Heart left ventricle (tissue), 16 donors: ENCODE data around the gene CD4. TPM values are rescaled to one million over a fixed set of nuclear protein-coding genes. Genes with fewer than 3 reads are reported as not detected.
"Not testable (repeated sequence)": the region's sequence is repeated elsewhere in the genome, so short reads cannot be mapped to it uniquely, and the experiment has no call there.

Experiments used
- ATAC-seq, 4 donors: fragments of 200-7000 bp; cut with Tn5 transposase; one replicate each; pipeline ENCODE4 v1.9.1; 2020 to 2022; ENCODE audit warnings: moderate library complexity in 4 of 4, mild to moderate bottlenecking in 3 of 4, moderate number of reproducible peaks in 1 of 4
- DNase-seq, 5 donors: peaks; one replicate each; pipeline ENCODE4 v3.0.0-alpha.2; 2020
- H3K27ac ChIP-seq, 12 donors: fragments of 200-600 bp; sonication (generic) in 4 of 12; one replicate each; pipeline versions ENCODE4 v1.5.0 to v1.8.0; 2016 to 2022; ENCODE audit warnings: mild to moderate bottlenecking in 2 of 12
- H3K27me3 ChIP-seq, 9 donors: fragments of 200-600 bp; sonication (generic) in 2 of 9; one replicate each; pipeline versions ENCODE4 v1.5.1 to v1.8.0; 2016 to 2022; ENCODE audit warnings: mild to moderate bottlenecking in 3 of 9
- H3K36me3 ChIP-seq, 9 donors: fragments of 200-600 bp; sonication (generic) in 2 of 9; one replicate each; pipeline versions ENCODE4 v1.5.0 to v1.8.0; 2018 to 2022; ENCODE audit warnings: mild to moderate bottlenecking in 2 of 9
- H3K4me1 ChIP-seq, 12 donors: fragments of 200-600 bp; sonication (generic) in 4 of 12; one replicate each; pipeline versions ENCODE4 v1.5.0 to v1.8.0; 2016 to 2022; ENCODE audit warnings: mild to moderate bottlenecking in 3 of 12
- H3K4me3 ChIP-seq, 12 donors: fragments of 200-600 bp; sonication (generic) in 4 of 12; one replicate each; pipeline versions ENCODE4 v1.5.0 to v1.8.0; 2017 to 2022; ENCODE audit warnings: mild to moderate bottlenecking in 9 of 12, moderate library complexity in 4 of 12
- H3K9me3 ChIP-seq, 12 donors: fragments of 200-600 bp; sonication (generic) in 4 of 12; one replicate each; pipeline versions ENCODE4 v1.5.0 to v1.8.0; 2016 to 2022; ENCODE audit warnings: mild to moderate bottlenecking in 1 of 12
- POLR2A ChIP-seq, 2 donors: fragments of 450-650 bp; IDR thresholded peaks; one replicate each; pipeline ENCODE4 v1.6.1; 2017; ENCODE audit warnings: antibody characterized with exemption in 2 of 2, mild to moderate bottlenecking in 2 of 2, moderate library complexity in 2 of 2
- WGBS, 4 donors: extraction: QIAGEN DNeasy Blood & Tissue Kit in 2 of 4; methylation state at CpG; one replicate each; pipeline versions ENCODE4 v1.1.5 to v1.1.7; 2013 to 2018; 5-methylcytosine and 5-hydroxymethylcytosine counted together
- intact Hi-C, 10 donors: fragments of 100-400 bp; cut with DNase I; formaldehyde crosslinking; loops; one replicate each; pipeline versions ENCODE4 v1.11.1 to v1.14.2; 2022
- polyA plus RNA-seq, 2 donors: library from polyadenylated mRNA; stranded (reverse); fragments of 200-250 nt; gene quantifications; one replicate each; pipeline ENCODE4 v1.2.3, GENCODE V29; 2013
- total RNA-seq, 9 donors: library from RNA; depleted of rRNA in 2 of 9; stranded (reverse); fragments of >200 nt in 2 of 9; fragmentation: NEBNext Ultra II Directional in 3 of 9; extraction: Animal tissue kit (Norgen Biotek cat#: 25700) in 3 of 9; gene quantifications; one replicate each; pipeline versions ENCODE4 v1.1.0 to v1.2.4, GENCODE V29; 2016 to 2023
- TF ChIP-seq, protein P1 (sequence below), 12 donors: fragments of 200-600 bp; sonication (generic) in 4 of 12; IDR thresholded peaks; one replicate each; pipeline versions ENCODE4 v1.5.0 to v1.8.0; 2018 to 2022; ENCODE audit warnings: antibody characterized with exemption in 12 of 12, mild to moderate bottlenecking in 5 of 12
- donor health status: ischemic (EF 13 %, LVEDD 7.1; RV severe dilation, severe dysfunction).
- donor health status: healthy with polysubstance abuse.
- donor health status: DM: no; HTN: yes; CAD: no.
- donor health status: DM: no; HTN: no; CAD: no.
- donor health status: ischemic (EF 25% LVEDD 6.9; RV normal size, moderate dysfunction).
- donor health status: ischemic (EF 25% LVEDD 5.7; RV mildly dilated, moderate dysfunction).
- donor health status: healthy.
- donor health status: DM: yes; HTN: yes; CAD: no.
- donor health status: ischemic (EF 35%, LVEDD 5.7; RV mildly dilated, moderate dysfunction).
- donor health status: nonischemic (EF 11% LVEDD 7.7; RV severe dilation, severe dysfunction).
- donor health status: DM: yes; HTN: yes; CAD: no.
- donor health status: PGD.
- donor health status: ischemic (EF 29% LVEDD 5.4; RV normal size, mild dysfunction).
- donor health status: nonischemic (EF 23%, LVEDD 6.1; RV moderate dilation, normal function).

CD4 gene
- total and polyA plus RNA-seq, 11 donors, result 1.1 to 71.9 (median 4.6) TPM

DNA sequence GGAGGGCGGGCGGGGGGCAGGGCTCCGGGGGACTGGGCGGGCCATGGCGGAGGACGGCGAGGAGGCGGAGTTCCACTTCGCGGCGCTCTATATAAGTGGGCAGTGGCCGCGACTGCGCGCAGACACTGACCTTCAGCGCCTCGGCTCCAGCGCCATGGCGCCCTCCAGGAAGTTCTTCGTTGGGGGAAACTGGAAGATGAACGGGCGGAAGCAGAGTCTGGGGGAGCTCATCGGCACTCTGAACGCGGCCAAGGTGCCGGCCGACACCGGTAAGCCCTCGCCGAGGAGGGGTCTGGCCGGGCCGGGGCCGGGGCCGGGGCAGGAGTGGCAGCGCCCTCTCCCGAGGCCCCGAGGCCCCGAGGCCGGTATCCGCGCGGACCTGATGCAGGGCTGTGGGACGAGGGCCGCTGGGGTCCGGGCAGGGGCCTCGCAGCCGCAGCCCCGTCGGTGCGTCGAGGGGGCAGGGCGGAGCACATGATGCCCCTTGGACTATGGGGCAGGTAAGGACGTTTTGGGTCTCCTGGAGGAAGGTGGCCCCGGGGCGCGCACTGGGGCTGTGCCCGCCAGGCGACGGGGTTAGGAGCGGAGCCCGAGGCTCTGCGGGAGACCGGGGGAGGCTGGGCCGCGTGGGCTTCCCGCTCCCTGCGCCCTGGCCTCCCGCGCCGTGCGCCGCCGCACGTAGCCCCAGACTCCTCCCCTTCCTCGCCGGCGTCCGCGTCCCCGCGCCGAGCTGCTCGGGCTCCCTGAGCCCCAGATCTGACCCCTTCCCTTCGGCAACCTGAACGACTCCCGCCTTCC, 78.3 kb downstream of the CD4 start, which contains the start of gene TPI1:
TPI1 (plus strand) TSS at position 119 of the 798 bp plus-strand sequence; CDS start at position 155, 36 bp downstream.
- peak; percentile 66 to 87 (median 82) for ATAC-seq
- peak; percentile 89 to 93 (median 90) for DNase-seq
- H3K27me3 ChIP-seq, result no peaks in the 10 kb centered on the region
- intact Hi-C loops, result loop anchor here in 2 of 10 donors (5.0 to 10.0 kb wide), 3 partner anchors 97 to 245 kb away; partner anchors contain the start of gene MLF2 (in 2 of the 2)
- peaks cover 15 to 47% (median 43%) of the 10 kb centered on the region in 12 donors for H3K4me1 ChIP-seq
- WGBS, 4 donors, result 0 to 2% (median 1%) methylated on average over 17 to 86 of the region's 86 CpGs
- H3K27ac ChIP-seq, result peak within 1 kb of the TSS; percentile 96 to 100 (median 99)
- peaks cover 0 to 64% (median 57%) of the 10 kb centered on the region in 9 donors for H3K36me3 ChIP-seq
- no peaks in the 10 kb centered on the region for H3K9me3 ChIP-seq
- peak within 1 kb of the TSS; percentile 77 to 100 (median 98) for H3K4me3 ChIP-seq
- TF ChIP-seq, protein P1, sequence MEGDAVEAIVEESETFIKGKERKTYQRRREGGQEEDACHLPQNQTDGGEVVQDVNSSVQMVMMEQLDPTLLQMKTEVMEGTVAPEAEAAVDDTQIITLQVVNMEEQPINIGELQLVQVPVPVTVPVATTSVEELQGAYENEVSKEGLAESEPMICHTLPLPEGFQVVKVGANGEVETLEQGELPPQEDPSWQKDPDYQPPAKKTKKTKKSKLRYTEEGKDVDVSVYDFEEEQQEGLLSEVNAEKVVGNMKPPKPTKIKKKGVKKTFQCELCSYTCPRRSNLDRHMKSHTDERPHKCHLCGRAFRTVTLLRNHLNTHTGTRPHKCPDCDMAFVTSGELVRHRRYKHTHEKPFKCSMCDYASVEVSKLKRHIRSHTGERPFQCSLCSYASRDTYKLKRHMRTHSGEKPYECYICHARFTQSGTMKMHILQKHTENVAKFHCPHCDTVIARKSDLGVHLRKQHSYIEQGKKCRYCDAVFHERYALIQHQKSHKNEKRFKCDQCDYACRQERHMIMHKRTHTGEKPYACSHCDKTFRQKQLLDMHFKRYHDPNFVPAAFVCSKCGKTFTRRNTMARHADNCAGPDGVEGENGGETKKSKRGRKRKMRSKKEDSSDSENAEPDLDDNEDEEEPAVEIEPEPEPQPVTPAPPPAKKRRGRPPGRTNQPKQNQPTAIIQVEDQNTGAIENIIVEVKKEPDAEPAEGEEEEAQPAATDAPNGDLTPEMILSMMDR (IDR thresholded peaks at IDR 0.05), result peak in 2 of 12 donors; percentile 15 to 23
- peak; percentile 80 to 99 for TF ChIP-seq POLR2A (IDR thresholded peaks at IDR 0.05)

DNA sequence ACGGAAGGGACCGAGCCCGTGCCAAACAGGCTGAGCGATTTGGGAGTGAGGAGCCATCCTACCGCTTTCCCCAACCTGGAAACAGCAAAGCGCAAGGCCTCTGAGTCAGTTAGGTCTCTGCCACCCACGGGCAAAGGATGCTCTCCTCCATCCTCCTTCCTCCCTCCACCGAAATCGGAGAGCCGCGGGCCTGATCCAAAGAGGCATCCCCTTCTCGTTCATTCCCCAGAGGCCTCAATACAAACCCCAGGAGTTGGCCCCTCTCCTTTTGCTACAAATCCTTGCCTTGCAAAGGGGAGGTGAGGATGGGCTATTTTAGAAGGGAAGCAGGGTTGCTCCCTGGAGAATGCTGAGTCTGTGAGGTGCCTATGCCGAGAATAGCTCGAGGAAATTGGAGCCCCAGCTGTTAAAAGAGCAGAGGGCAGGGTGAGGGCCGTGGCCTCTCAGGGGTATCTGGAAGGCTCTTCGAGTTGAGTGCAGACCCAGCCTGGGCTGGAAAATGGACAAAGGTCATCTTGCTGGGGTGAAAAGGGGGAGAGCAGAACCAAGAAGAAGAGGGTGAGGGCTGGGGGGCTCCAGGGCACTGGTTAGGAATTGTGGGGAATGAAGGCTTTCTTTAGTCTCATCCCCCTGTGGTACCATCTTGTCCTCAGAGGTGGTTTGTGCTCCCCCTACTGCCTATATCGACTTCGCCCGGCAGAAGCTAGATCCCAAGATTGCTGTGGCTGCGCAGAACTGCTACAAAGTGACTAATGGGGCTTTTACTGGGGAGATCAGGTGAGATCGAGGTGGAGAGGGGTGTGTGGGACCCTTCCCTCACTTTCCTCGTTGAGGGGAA, 79.1 kb downstream of the CD4 start:
- no peak for TF ChIP-seq POLR2A (IDR thresholded peaks at IDR 0.05)
- TF ChIP-seq, protein P1 (IDR thresholded peaks at IDR 0.05), result no peak
- Histone ChIP-seq H3K36me3 (peaks cover 0 to 57% (median 49%) of the 10 kb centered on the region in 9 donors), H3K27ac (peak overlapping the region; percentile 96 to 100 (median 99)), H3K4me3 (peak overlapping the region; percentile 77 to 100 (median 98)), H3K9me3 (no peaks in the 10 kb centered on the region), H3K4me1 (peaks cover 15 to 52% (median 44%) of the 10 kb centered on the region in 12 donors), H3K27me3 (no peaks in the 10 kb centered on the region)
- WGBS, 4 donors, result 7 to 10% (median 8%) methylated on average over 16 to 22 of the region's 22 CpGs
- peak in 1 of 5 donors; percentile 22 for DNase-seq
- intact Hi-C loops, result loop anchor here in 2 of 10 donors (5.0 to 10.0 kb wide), 3 partner anchors 96 to 244 kb away; partner anchors contain the start of gene MLF2 (in 2 of the 2)
- no peak for ATAC-seq

DNA sequence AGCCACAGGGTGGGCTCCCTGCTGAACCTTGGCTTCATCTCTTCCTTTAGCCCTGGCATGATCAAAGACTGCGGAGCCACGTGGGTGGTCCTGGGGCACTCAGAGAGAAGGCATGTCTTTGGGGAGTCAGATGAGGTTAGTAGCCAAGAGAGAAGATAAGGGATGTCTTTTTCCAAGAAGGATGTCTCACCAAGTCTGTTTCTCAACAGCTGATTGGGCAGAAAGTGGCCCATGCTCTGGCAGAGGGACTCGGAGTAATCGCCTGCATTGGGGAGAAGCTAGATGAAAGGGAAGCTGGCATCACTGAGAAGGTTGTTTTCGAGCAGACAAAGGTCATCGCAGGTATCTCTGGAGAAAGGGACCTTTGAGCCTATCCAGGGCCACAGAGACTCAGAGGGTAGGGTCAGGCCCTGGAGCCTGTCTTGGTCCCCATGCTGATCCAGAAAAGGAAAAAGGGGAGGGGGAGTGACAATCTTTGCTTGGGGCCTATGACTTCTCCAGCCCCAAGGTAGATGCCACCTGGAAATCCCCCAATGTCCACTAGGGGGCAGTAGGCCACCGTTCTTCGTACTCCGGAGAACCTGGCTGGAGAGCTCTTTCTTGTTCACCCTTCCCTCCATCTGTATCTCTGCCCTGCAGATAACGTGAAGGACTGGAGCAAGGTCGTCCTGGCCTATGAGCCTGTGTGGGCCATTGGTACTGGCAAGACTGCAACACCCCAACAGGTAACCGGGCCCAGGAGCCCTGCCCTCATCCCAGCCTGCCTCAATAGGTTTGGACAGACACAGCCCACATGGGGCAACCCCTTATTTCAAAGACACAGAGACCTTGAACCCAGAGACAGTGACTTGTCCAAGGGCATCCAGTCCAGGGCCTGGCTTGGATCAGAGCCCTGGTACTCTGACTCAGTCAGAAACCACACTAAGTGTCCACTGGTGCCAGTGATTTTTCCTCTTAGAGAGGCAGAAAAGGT, 80.0 kb downstream of the CD4 start:
- H3K4me3 ChIP-seq, result peak overlapping the region in 10 of 12 donors; percentile 77 to 100 (median 98)

DNA sequence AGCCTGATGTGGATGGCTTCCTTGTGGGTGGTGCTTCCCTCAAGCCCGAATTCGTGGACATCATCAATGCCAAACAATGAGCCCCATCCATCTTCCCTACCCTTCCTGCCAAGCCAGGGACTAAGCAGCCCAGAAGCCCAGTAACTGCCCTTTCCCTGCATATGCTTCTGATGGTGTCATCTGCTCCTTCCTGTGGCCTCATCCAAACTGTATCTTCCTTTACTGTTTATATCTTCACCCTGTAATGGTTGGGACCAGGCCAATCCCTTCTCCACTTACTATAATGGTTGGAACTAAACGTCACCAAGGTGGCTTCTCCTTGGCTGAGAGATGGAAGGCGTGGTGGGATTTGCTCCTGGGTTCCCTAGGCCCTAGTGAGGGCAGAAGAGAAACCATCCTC, 81.0 kb downstream of the CD4 start:
- 45 to 67% (median 58%) methylated on average over 4 of the region's 4 CpGs for WGBS, 4 donors
- H3K9me3 ChIP-seq, H3K27me3 ChIP-seq, ATAC-seq, DNase-seq, H3K4me3 ChIP-seq: not testable (repeated sequence)
- Histone ChIP-seq H3K27ac (peak overlapping the region in 1 of 12 donors; percentile 96), H3K4me1 (peaks cover 15 to 60% (median 47%) of the 10 kb centered on the region in 12 donors), H3K36me3 (peaks cover 0 to 39% (median 32%) of the 10 kb centered on the region in 9 donors)
- intact Hi-C loops, result loop anchor here in 3 of 10 donors (5.0 to 10.0 kb wide), 4 partner anchors 57 to 97 kb away; partner anchors contain the start of gene ATN1 (in 1 of the 3)

More for the DNA sequence above, 80.0 kb downstream of the CD4 start:
- peaks cover 0 to 48% (median 41%) of the 10 kb centered on the region in 9 donors for H3K36me3 ChIP-seq
- intact Hi-C loops, result loop anchor here in 4 of 10 donors (5.0 to 10.0 kb wide), 6 partner anchors 58 to 243 kb away; partner anchors contain the start of genes MLF2 (in 2 of the 4) and ATN1 (in 1 of the 4)
- H3K27me3 ChIP-seq, result no peaks in the 10 kb centered on the region
- DNase-seq (peak; percentile 77 to 80 (median 78)), ATAC-seq (peak in 1 of 4 donors; percentile 8)
- H3K9me3 ChIP-seq, result no peaks in the 10 kb centered on the region
- peaks cover 15 to 58% (median 47%) of the 10 kb centered on the region in 12 donors for H3K4me1 ChIP-seq
- 28 to 41% (median 33%) methylated on average over 9 to 12 of the region's 12 CpGs for WGBS, 4 donors
- H3K27ac ChIP-seq, result peak overlapping the region in 11 of 12 donors; percentile 29 to 100 (median 99)
- TF ChIP-seq, protein P1 (IDR thresholded peaks at IDR 0.05), result peak; percentile 85 to 95 (median 92)
- peak in 1 of 2 donors; percentile 15 for TF ChIP-seq POLR2A (IDR thresholded peaks at IDR 0.05)
